ENCODE data around the gene ABTB2.

Gene ABTB2

GRCh38 chr11:34161812-34162492 lies 195.9 kb downstream of the ABTB2 start:
- DNase-seq = no peak

DNA sequence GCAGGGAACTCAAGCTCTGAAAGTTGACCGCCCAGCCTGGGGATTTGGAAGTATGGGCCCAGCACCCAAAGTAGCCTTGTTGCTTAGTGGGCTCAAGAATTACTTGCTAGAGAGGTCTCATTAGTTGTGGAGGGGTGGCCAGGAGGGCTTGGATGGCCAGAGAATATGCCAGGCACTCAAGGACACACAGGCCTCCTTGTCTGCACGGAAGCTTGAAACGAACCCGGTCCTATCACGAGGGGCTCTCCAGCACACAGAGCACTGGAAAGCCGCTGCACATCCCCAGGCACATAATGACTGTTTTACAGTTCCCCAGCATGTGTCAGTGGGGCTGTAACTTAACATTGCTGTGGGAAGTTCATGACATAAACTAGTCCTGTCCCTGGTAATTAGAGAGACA lies 196.4 kb downstream of the ABTB2 start:
- DNase-seq = no peak

DNA sequence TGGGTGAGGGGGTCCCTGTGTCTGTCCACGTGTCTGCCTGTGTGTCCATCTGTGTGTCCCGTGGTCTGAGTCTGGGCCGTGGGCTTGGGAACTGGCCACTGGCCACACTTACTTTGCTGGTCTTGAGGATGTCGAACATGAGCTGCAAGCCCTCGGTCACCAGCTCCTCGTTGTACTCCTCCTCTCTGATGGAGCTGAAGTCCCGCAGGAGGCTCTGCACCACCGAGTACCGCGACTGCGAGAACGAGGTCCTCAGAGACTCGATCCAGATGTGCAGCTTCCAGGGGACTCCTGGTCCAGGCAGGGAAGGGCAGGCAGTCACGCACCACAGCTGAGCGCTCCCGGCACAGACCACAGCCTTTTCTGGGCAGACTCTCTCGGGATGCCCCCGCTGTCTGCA lies 197.0 kb downstream of the ABTB2 start:
- no peak for DNase-seq

- DNase-seq = no peak
Measured at GRCh38 chr11:34160049-34160721, 197.6 kb downstream of the ABTB2 start.

GRCh38 chr11:34158661-34159060 lies 199.1 kb downstream of the ABTB2 start:
- no peak for DNase-seq

- no peak for DNase-seq
Measured at GRCh38 chr11:34157163-34157562, 200.6 kb downstream of the ABTB2 start.

DNA sequence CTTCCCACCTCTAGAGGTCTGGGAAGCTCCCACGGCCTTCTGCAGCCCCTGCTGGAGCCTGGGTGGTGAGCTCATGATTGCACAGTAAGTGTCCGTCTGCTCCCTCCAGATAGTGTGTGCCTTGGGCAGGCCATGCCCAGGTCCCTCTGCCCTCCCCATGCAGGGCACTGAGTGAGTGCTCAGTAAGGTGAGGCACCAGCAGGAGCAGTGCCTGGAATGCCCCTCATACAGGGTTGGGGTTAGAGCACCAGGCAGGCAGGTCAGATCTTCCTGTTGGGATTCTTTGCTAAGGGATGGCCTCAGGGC lies 202.1 kb downstream of the ABTB2 start:
- no peak for DNase-seq

DNA sequence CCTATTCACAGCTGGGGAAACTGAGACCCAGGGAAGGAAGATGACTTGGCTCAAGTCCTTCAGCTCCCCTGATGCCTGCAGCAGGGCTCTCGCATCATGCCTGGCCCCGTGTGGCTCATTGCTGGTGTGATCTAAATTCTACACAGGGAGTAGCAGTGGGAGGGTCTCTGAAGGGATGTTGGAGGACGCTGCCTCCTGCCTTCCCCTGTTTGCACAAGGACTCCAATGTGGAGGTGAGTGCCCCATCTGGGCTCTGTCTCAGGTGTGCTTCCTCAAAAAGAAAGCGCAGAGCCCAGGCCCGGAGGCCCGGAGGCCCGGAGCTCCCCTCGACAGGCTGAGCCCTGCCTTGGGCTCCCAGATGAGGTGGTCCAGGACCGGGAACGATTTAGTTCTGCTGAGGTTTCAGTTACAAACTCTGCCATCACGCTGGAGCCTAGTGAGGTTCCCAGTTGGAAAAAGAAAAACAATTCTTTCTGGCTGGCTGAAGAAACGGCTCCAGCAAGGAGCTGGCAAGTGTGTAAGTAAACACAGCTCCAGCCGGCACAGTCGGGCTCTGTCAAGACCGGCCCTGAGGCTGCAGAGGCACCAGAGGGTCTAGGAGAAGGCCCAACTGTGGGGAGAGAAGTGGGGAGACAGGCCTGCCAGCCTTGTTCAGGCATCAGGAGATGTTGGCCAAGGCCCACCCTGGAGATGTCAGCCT lies 202.6 kb downstream of the ABTB2 start:
- DNase-seq = peak; percentile 35

GRCh38 chr11:34154059-34154875 lies 203.5 kb downstream of the ABTB2 start:
- no peak for DNase-seq

DNA sequence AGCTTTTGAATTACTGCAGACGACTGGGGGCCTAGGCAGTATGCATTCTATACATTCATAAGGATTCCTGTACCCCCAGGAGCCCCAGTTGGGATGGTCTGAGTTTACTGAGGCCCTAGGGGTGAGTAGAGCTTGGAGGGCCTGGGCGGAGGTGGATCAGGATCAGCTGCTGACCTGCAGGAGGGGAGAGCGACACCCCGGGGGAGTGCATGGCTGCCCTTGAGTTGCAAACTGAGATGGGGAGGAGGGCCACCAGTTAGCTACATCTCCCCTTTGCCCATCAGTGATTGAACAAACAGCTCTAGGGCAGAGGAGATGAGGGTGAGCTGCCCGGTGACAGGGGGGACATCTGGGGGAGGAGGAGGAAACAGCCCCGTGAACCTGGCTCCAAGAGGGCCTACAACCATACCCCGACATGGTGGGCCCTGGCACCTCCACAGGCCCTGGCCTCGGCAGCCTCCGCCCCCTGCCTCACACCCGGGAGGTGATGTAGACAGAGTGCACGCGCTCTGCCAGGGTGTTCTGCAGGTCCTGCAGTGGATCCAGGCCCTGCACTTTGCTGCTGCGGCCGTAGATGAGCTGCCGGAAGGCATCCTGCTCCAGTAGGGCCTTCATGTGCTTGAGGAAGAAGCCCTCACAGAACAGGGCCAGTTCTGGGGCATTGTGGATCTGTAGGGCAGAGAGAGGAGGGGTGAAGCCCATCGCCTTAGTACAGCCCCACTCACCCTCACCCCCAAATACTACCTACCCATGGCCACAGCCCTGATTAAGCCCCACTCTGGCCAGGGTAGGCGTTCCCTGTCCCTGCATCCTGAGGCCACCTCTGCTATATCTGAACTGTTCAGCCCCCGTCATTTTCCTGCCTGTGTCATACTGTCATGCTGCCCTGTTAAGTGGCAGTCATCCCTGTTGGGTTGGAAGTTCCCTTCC lies 205.6 kb downstream of the ABTB2 start:
- DNase-seq = peak; percentile 26

DNA sequence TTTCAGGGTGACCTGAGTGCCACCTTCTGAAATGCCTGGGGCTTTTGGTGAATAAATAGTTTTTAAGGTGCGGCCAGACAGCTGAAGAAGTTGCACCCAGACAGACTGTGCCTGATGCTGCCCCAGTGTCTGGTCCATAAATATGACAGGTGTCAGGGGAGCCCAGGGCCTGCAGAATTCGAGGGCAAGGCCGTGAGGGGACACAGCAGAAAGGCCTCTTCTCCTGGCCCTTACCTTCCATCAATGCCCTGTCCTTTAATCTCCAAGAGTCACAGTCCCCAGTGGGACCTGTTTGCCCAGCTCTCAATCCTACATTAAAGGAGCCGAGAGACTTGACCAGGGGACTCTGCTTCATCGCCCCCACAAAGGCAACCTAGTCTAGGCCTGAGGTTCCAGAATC lies 206.6 kb downstream of the ABTB2 start:
- DNase-seq = no peak

DNA sequence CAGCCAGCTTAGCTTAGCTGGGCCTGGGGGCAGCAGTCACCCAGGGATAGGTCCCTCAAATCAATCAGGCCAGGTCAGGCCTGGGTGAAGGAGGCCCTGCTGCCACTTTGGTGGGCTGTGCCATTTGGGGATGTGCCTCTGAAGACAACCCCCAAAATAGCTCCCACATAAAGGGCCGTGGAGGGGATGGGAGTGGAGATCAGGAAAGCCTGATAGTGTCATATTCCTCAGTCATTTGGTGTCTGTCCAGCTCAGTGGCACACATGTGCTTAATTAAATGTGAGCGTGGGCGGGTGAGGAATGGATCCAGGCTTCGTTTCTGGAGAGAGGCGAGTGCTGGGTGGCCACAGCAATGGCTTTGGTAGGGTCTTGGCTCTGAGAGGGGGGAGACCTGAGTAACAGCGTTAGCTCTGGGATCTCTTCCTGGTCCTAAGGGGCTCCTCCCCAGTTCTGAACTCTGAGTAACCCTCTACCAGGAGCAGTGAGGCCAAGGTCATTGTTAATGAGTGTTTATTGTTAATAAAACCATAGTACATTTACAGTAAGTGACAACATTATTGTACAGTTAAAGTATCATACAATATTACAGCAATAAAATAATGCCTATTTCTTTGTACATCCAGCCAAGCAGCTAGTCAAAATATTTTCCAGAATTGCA lies 207.2 kb downstream of the ABTB2 start:
- no peak for DNase-seq

DNA sequence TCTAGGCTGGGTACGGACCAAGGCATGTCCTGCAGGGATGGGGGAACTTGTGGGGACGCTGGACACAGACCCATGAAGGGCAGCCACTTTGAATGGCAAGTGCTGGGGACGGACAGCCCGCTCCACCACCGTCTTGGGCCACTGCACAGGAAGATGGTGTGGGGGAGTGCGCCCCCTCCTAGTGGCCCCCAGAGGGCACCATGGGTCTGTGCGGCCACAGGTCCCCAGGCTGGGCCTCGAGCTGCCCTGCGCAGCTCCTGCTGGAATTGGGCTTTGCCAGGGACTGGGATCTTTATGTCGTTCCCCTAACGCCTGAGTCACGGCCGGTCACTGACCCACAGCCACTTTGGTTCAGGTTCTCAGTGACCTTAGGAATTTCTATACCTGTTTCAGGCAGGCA lies 208.0 kb downstream of the ABTB2 start:
- DNase-seq = no peak

- DNase-seq = no peak
Measured at GRCh38 chr11:34149274-34149673, 208.5 kb downstream of the ABTB2 start.

DNA sequence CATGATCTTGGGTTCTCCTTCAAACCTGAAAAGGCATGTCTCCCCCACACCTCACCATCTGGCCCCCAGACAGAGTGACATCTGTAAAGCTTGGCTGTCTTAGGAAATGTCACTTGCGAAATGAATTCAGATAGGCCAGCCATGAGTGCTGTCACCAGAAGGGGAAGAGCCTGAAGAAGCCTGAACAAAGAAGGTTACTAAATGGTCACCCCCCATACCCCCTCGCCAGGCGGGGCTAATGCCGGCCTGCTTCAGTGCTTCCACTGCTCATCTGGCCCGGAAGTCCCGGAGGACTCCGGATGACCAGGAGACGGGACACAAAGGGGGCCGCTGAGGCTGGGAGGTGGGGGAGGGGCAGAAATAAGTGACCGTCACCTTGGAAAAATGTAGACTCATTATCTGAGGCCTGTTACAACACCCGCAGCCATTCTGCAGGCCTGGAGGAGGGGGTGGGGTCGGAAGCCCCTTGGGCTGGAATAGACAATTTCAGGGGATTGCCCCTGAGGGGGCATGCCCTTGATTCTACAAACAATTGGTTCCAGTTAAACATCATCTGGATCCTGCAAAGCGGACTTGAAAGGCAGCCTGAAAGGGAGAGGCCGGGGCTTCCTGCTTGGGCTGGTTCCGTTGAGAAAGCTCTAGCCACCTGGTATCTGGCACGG lies 209.2 kb downstream of the ABTB2 start:
- no peak for DNase-seq

DNA sequence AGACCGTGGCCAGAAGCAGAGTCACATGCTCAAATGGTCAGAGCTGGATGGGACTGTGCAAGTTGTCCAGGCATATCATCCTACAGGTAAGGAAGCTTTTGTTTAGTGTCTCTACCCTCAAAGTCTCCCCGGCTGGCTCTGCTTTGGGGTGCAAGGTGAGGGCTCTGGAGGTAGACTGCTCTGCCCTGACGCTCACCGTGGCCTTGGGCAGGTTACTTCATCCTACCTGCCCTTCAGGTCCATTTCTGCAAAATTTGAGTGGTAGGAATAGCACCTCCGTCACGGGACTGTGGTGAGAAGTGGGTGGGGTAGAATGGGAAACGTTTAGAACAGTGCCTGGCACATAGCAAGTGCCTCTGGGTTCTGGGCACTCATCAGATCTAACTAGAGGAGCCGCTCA lies 210.2 kb downstream of the ABTB2 start:
- no peak for DNase-seq

GRCh38 chr11:34146866-34147265 lies 210.9 kb downstream of the ABTB2 start:
- no peak for DNase-seq

DNA sequence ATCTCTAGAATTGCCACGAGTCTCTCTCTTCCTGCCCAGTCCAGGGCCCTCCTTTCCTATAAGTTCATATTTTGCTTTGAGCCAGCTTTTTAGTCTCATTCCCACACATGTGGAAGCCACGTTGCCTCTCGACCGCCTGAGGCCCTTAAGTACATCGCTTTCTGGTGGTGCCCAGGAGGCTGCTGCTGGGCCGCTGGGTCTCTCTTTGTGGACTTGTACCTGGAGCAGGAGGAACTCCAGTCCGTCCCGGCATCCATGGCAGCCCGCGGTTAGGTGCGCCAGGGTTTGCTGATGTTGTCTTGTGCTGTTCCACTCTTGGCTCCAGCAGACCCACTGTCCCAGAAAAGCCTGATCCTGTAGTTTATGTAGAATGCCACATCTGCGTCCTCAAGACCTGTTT lies 211.4 kb downstream of the ABTB2 start:
- no peak for DNase-seq

GRCh38 chr11:34145847-34146381 lies 211.9 kb downstream of the ABTB2 start:
- no peak for DNase-seq

DNA sequence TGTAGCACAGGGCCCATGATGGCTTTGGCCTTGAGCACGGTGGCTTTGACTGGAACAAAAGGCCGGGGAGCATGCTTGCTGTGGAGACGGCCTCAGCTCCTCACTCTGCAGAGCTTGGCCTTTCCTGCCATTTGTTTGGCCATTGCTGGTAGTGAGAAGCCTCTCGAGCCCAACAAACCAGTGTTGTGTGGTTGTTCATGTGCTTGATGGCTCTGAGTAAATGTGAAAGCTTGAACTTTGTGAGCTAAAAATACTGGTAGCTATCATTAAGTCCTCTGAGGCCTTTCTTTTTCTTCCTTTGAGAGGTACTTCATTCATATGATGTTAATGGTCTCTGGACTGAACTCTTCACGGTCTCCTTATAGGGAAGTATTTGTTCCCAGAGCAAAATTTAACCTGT lies 212.7 kb downstream of the ABTB2 start:
- DNase-seq = no peak

- DNase-seq = no peak
Measured at GRCh38 chr11:34143048-34143447, 214.8 kb downstream of the ABTB2 start.

Data from left hindlimb (tissue), 1 donor.